Subcutaneous adipose tissue (tissue), 4 donors: ENCODE results near the gene CRBN. TPM values are rescaled to one million over a fixed set of nuclear protein-coding genes. Genes with fewer than 3 reads are reported as not detected.

Experiments
- CTCF ChIP-seq: fragments of 450-650 bp; IDR thresholded peaks from one replicate; pipeline ENCODE4 v1.5.1; 2016; ENCODE audit warnings: low read depth, mild to moderate bottlenecking, control low read depth, antibody characterized with exemption, moderate library complexity
- total RNA-seq, 4 donors: library from RNA; depleted of rRNA; stranded (reverse); fragments of >200 nt; gene quantifications; one replicate each; pipeline ENCODE4 v1.1.0, GENCODE V29; 2016

The CRBN gene
- total RNA-seq, 4 donors from 2014 or later: 83.2 to 190 (median 137) TPM

- TF ChIP-seq CTCF: no peak
These were observed 52.0 kb downstream of the CRBN start for GRCh38 chr3:3127432-3128010.

GRCh38 chr3:3126477-3127431 lies 52.7 kb downstream of the CRBN start, which contains the start of gene TRNT1:
TRNT1 (plus strand) TSS chr3:3126940; CDS start chr3:3129041, 2,101 bp downstream.
- no peak for TF ChIP-seq CTCF

- TF ChIP-seq CTCF: no peak
These were observed 53.5 kb downstream of the CRBN start for GRCh38 chr3:3125977-3126376.

- TF ChIP-seq CTCF: no peak
These were observed 60.1 kb downstream of the CRBN start for GRCh38 chr3:3119393-3119851.

GRCh38 chr3:3117651-3118050 lies 61.8 kb downstream of the CRBN start:
- no peak for TF ChIP-seq CTCF

GRCh38 chr3:3113042-3113709 lies 66.3 kb downstream of the CRBN start:
- no peak for TF ChIP-seq CTCF

- TF ChIP-seq CTCF: no peak
These were observed 68.6 kb downstream of the CRBN start for GRCh38 chr3:3110749-3111361.
